GM21576 (cell line): ENCODE data around the gene CMSS1.

Experiments
- ATAC-seq: cut with Tn5 transposase; IDR thresholded peaks from one replicate; pipeline ENCODE4 v1.9.1; 2021; ENCODE audit warnings: mild to moderate bottlenecking, moderate library complexity; ENCODE audit not compliant: unreplicated experiment

The CMSS1 gene

DNA sequence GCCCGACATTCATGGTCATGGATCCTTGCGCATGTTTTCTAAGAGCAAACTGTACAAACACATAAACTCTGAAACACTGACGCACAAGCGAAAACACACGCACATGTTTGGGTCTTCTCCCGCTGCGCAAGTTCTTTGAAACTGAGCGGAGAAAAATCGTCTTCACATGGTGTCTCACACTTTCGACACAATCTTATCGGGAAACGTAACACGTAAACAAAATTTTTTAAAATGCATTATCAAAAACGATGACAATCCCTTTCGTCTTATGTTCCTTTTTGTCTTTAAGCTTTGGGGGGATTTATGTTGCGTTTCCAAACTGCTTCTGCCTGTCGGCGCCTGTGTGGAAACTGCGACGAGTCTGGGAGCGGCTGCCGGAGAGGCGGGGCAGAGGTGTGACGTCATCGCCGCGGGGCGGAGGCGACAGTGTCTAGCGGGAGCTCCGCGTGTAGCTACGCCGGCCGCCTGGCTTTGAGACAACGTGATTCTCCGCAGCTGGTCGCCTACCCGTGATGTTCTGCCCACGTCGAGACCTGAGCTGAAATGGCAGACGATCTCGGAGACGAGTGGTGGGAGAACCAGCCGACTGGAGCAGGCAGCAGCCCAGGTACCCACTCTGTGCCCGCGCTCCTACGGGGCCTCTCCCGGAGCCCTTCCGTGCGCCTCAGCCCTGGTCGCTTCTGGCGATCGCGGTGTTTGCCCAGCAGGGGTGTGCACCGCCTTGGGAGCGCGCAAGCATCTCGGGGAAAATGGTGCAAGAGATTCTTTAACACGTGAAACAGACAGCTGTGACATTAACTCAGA lies at the start of gene CMSS1:
CMSS1 (plus strand) TSS at position 426 of the 804 bp plus-strand sequence.
- ATAC-seq, result peak; percentile 97

DNA sequence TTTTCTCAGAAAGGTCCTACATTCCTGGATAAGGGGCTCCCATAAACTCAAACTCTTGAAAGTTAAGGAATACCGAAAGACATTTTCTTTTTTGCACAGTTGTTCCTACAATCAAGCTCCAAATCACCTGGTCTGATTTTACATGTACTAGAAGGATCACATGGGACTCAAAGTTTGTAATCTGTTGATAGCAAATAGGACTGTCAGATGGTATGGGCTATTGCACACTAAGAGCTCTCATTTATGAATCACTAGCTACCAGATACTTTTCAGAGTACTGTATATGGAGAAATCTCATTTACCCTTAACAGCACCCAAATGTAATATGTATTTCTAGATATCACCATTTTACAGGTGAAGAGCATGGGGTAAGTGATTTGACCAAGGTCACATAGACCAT lies 49.5 kb upstream of the CMSS1 start:
- ATAC-seq, result no peak

DNA sequence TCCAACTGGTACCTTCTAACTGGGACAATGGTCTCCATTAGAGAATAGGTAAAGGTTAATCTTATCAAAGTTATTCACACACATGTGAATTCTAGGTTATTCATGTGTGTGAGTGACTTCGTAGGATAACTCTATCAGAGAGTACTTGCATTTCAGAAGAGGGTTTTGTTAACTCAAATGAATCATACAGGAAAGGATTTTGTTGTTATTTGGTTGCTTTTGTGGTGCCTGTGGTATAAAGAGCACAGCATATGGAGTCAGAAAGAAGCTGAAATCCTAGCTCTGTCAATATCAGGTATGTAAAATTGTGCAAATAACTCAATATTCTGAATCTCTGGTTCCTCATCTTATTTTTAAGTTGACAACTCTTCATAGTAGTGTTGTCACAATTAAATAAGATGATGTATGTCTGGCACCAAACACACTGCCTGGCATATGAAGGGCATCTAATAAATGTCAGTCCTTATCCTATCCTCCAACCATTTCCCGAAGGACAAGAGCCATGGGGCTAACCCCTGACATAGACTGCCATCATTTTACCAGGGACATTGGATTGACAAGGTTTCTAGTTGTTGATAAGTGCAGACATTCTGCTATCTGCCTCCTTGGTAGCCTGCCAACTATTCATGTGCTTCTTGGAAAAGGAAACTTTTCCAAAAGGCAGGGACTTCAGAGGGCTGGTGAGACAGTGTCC lies 48.7 kb upstream of the CMSS1 start:
- no peak for ATAC-seq

DNA sequence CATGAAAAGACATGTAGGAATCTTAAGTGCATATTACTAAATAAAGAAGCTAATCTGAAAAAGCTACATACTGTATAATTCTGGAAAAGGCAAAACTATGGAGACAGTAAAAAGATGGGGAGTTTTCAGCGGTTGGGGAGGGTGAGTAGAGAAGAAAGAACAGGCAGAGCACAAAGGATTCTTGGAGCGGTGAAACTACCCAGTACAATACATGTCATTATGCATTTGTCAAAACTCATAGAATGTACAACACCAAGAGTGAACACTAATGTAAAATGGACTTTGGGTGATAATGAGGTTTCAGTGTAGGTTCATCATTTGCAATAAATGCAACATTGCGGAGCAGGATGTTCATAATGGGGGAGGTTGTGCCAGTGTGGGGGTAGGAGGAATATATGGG lies 45.5 kb upstream of the CMSS1 start:
- ATAC-seq, result no peak

DNA sequence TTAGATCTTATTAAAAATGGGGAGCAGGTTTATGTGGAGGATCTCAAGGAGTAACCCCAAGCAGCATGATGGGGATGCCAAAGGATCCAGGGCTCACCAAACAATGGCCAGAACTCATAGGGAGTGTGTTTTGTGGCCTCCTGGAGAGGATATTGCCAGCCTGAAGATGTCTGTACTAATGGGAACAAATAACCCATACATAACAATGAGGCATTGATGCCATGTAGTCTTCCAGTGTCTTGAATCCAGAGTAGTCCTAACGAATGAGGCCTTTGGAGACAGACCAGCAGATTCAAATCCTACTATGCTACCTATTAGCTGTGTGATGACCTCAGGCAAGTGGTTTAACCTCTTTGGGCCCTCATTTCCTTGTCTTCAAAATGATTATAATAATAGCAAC lies 45.0 kb upstream of the CMSS1 start:
- ATAC-seq, result no peak

DNA sequence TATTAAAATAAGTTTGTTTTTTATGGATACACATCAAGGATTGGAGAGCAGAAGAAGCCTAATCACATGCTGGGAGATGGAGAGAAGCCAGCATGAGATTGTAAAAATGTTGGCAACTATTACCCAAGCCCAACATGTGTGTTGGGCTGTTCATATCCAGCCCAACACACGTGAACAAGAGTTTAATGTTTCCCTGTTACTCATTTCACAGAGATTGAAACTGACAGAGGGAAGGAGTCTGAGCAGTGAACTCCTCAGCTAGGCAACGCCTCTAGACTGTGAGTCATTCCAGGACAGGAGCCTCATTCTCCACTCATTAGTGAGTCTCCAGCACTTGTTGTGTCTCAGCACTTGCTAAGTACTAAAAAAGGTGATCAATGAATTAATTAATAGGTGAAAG lies 43.2 kb upstream of the CMSS1 start:
- peak; percentile 84 for ATAC-seq

DNA sequence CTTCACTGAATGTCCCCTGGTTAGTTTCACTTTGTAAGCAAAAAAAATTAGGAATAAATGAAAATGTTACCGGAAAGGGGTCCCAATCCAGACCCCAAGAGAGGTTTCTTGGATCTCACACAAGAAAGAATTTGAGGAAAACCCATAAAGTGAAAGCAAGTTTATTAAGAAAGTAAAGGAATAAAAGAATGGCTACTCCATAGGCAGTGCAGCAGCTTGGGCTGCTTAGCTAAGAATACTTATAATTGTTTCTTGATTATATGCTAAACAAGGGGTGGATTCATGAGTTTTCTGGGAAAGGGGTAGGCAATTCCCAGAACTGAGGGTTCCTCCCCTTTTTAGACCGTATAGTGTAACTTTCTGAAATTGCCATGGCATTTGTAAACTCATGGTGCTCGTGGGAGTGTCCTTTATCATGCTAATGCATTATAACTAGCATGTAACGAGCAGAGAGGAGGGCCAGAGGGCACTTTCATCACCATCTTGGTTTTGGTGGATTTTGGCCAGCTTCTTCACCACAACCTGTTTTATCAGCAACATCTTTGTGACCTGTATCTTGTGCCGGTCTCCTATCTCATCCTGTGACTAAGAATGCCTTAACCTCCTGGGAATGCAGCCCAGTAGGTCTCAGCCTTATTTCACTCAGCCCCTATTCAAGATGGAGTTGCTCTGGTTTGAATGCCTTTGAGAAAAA lies 41.0 kb upstream of the CMSS1 start:
- ATAC-seq, result no peak

DNA sequence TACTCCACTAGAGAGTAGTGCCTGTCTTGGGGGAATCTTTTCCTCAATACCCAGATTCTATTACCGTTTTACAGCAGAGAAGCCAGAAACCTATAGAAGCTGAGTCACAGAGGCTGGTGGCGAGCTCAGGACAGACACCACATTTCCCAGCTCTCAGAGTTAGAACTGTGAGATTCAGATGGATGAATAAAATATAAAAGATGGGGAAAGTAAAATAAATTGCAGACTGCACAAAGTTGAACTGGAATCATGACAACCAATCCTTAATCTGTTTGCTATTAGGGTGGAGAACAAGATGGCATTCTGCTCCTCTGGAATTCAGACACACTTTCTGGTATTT lies 40.5 kb upstream of the CMSS1 start:
- ATAC-seq, result no peak

DNA sequence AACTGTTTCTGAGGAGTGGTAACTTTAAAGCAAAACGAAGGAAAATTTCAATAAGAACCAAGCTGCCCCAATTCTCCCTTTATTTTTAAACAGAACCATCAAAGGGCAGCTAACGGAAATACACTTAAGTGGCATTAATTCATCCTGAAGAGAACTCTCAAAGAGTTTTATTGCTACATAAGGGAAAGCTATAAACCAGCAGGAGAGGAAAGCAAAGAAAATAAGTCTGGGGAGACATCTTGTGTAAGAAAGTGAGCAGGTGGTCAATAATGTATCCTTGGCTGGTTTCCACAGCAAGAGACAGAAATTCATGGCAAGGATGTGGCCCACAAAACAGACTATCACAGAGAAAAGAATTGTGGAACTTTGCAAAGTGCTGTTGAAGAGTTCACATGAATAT lies 40.0 kb upstream of the CMSS1 start:
- no peak for ATAC-seq

DNA sequence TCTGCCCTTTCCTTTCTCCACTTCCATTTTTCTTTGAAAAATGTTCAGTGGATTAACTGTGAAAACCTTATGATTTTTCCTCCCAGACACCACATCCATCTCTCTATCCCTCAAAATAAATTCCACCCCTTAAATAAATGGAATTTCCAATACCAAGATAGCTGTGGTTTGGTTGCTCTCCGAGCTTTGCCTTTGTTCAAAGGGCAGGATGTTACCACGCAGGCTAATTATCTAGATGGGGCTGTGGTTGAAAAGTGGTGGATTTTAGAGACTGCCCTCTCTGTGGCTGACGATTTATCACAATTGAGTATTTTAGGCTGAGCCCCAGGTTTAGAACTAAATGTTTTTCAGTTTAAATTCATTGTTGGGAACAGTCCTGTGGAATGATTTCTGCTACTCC lies 36.9 kb upstream of the CMSS1 start:
- no peak for ATAC-seq

DNA sequence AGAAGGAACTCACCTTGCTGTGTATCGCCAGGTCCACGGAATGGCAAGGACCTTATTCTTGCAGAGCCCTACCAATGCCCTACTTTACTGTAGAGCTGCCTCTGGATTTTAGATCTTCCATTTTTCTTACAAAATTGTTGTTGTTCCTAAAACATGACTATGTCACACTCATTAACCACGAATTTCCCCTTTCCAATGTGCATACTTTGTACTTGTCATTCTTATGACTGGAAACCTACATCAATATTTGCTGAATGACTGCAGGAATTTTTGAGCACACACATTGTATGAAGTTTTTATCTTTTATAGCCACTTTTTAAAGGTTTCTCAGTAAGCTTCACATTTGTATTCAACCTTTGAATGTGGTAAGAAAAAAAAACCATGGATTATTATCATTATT lies 35.9 kb upstream of the CMSS1 start:
- no peak for ATAC-seq

DNA sequence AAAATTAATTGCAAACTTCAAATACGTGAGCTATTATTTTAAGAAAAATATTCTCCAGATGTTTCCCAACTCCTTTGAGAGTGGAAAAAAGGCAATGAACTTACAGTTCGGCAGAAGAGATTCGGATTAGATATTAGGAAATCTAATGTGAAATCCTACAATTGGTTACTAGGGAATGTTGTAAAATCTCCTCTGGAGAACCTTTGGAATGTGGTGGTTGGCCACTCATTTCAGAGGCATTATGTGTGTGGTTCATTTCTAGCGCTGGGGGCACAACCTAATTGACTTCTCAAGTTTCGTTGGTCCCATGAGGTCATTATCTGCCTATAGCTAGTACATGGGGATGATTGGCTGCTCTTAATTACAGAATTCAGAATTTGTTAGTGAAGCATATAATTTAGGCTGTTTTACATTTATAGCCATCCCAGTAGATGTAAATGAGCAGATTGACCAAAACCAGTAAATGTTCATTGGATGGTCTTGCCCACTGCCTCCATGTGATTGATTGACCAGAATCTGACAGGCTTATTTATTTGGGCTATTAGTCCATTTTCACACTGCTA lies 34.6 kb upstream of the CMSS1 start:
- no peak for ATAC-seq

DNA sequence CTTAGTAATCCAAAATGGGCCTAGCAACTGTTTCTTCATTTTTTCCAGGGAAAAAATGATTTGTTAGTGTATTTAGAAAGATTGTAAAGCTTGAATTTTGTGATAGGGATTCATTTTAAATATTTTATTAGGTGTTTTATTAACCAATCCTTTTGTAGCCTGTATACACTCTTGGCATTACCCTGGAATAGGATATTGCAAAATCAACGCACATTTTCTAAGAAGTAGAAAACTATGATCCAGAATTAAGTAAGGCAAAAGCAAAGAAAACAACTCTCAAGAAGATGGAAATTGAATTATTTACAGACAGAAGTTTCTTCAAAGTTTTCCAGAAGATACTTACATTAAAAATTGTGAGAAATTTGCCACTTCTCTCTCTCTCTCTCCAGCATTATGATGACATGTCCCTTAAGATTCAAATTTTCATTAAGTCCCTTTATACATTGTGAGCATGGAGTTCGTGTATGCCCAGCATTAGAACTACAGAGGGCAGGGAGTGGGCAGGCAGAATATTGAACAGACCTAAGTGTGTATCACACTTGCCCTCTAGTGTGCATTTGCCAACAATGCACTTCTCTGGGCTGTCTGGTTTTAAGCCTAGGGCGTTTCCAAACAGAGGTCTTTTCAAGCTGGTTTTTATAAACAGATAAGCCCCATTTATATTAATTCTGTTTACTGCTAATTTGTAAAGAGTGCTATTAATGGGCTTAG lies 28.5 kb upstream of the CMSS1 start:
- peak; percentile 95 for ATAC-seq

DNA sequence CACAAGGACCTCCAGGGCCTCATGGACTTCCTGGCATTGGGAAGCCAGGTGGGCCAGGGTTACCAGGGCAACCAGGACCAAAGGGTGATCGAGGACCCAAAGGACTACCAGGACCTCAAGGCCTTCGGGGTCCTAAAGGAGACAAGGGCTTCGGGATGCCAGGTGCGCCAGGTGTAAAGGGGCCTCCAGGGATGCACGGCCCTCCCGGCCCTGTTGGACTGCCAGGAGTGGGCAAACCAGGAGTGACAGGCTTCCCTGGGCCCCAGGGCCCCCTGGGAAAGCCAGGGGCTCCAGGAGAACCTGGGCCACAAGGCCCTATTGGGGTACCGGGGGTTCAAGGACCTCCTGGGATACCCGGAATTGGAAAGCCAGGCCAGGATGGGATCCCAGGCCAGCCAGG lies 23.2 kb upstream of the CMSS1 start:
- ATAC-seq, result no peak

DNA sequence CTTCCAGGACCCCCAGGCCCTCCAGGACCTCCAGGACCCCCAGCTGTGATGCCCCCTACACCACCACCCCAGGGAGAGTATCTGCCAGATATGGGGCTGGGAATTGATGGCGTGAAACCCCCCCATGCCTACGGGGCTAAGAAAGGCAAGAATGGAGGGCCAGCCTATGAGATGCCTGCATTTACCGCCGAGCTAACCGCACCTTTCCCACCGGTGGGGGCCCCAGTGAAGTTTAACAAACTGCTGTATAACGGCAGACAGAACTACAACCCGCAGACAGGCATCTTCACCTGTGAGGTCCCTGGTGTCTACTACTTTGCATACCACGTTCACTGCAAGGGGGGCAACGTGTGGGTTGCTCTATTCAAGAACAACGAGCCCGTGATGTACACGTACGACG lies 22.1 kb upstream of the CMSS1 start:
- ATAC-seq, result no peak

DNA sequence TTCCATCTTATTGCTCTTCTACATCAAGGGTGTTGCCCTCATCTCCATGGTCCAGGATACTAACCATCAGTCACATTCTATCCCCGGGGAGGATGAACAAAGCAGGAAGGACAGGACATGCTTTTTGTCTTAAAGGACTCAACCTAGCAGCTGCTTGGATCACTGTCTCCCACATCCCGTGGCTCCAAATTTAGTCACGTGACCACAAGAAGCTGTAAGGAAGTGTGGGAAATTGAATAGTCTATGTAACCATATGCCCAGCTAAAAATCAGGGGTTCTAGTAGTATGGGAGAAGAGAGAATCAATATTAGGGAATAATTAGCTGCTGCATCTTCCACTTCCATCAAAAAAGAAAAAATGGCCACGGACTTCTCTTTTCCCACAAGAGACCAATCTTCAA lies 18.2 kb upstream of the CMSS1 start:
- ATAC-seq, result no peak

DNA sequence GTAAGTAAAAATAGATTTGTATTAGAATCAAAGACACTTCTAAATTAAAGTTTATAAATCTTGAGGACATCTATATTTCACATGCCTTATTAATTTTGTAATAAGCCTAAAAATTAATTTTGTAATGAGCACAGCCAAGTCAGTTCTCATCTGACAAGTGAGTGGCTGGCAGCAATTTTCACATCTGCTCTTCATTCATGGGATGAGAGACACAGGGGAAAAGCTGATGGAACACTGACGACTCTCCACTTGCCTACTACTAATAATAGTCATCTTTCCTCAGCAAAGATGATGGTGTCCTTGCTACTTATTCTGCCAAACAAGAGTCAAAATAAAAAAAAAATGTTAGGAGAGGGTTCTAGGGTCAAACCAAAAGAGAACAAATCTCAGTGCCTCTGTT lies 14.4 kb upstream of the CMSS1 start:
- ATAC-seq, result no peak

DNA sequence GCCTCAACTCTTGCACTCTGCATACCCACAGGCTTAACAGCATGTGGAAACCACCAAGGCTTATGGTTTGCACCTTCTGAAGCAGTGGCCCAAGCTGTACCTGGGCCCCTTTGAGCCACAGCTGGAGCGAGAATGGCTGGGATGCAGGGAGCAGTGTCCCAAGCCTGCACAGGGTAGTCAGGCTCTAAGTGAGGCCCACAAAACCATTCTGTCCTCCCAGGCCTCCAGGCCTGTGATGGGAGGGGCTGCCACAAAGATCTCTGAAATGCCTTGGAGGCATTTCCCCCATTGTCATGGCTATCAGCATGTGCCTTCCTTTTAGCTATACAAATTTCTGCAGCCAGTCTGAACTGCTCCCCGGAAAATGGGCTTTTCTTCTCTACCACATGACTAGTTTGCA lies 12.5 kb upstream of the CMSS1 start:
- ATAC-seq, result no peak

DNA sequence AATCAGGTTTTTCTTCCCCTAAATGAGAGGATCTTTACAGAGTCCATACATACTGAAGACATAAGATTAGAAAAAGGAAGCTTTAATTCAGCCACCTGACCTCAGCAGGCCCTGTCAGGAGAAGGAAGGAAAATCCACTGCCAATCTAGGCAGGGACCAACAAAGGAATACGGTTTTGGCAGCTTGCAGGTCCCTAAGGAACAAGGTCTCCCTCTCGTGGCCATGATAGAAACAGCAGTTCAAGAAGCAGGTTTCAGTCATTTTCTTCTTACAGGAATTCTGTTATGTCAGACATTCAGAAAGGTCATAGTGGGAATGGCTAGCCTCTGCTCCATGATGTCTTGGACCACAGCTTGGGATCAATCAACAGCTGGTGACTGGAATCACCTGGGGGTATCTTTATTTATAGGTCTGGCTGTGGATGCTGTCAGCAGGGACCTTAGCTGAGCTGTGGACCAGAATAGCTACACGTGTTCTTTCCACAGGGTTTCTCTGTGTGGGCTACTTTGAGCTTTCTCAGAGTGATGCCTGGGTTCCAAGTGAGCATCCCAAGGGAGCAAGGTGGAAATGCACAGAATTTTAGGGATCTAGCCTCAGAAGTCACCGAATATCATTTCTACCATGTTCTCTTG lies 9.4 kb upstream of the CMSS1 start:
- ATAC-seq, result no peak

DNA sequence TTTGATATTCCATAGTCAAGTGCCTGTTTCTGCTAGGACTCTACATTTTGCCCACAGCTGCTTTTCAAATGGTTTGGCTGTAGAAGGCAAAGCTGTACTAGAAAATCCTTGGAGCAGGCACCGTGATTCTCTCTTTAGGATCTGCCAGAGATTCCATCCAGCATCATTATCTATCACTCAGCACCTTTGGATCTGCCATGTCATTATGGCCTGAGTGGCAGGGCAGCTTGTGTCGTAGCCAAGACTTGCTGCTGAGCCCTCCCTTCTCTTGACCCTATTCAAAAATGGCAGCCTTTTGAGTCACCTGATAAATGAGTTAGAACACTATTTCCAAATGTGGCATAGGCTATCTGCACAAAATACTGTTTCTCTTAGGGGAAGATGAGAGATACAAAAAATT lies 8.1 kb upstream of the CMSS1 start:
- no peak for ATAC-seq

DNA sequence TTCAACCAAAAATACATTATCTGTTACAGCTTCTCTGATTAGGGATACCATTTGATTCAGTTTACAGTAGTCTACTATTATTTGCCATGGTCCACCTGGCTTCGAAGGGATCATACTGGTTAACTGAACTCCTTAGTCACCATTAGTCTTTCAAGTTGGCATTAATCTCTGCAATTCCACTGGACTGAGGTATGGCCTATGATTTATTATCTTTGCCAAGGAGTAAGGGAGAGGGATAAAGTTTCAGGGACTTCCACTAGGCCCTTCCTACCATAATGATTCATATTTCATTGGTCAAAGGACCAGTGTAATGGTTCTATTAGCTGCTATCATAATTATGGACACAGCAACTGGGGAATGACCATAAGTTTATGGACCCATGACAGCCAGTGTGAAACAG lies 7.3 kb upstream of the CMSS1 start:
- no peak for ATAC-seq
